ENCODE results near the gene ZNF821.
"Not testable (repeated sequence)": the region's sequence is repeated elsewhere in the genome, so short reads cannot be mapped to it uniquely, and the experiment has no call there.

Gene ZNF821, protein sequence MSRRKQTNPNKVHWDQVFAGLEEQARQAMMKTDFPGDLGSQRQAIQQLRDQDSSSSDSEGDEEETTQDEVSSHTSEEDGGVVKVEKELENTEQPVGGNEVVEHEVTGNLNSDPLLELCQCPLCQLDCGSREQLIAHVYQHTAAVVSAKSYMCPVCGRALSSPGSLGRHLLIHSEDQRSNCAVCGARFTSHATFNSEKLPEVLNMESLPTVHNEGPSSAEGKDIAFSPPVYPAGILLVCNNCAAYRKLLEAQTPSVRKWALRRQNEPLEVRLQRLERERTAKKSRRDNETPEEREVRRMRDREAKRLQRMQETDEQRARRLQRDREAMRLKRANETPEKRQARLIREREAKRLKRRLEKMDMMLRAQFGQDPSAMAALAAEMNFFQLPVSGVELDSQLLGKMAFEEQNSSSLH

DNA sequence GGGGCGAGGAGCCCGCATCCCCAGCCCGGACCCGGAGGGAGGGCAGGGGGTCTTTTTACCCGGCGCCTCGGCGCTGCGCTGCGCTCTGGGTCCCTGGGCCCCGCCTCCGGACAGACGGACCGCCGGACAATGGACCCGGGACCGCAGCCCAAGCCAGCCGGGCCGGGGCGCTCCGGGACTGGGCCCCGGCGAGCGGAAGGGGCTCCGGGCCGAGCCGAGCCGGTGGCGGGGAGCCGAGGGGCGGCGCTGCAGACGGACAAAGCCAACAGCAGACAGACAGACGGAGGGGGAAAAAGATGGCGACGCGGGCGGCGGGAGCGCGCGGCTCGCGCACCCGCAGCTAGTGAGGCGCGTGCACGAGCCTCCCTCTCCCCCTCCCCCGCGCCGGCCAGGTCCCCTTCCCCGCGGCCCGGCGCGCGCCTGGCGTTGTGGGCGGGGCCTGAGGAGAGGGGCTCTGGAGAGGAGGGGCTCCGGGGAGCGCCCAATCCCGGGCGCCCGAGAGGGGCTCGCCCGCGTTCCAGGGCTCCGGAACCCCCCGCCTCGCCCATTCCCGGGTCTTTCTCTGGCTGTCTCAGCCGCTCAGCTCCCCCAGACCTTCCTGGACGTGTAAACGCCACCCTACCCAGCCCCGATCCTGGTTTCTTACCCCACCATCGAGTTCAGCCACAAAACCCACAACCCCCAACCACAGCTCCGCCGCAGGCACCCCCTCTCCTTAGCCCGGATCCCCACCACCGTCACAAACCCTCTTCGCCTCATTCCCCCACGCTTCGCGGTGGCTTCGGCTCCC lies at the start of gene ZNF821:
Gene ZNF821, minus strand, starts transcription at position 334 of the 790 bp plus-strand sequence. CDS start 4,236 bp downstream, outside the sequence.
- peak; percentile 35 for DNase-seq (ENCODE audit: low read depth)

DNA sequence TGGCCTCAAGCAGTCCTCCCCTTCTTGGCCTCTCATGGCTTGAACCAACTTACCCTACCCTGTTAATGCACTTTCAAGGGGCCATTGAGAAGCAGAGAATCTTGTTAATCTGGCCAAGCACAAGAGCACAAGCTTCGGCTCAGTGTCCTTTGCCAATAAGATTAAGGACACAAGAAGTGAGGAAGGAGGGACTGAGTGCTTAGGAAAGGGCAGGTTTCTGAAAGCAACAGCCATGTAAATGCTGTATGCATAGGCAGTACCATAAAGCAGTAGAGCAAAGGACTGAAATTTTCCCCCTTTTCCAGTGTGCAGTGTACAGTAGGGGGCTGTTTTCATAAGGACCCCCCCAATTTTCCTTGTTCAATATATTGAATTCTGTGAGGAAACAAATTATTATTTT lies 49.0 kb upstream of the ZNF821 start:
- DNase-seq (ENCODE audit: low read depth) = no peak

DNA sequence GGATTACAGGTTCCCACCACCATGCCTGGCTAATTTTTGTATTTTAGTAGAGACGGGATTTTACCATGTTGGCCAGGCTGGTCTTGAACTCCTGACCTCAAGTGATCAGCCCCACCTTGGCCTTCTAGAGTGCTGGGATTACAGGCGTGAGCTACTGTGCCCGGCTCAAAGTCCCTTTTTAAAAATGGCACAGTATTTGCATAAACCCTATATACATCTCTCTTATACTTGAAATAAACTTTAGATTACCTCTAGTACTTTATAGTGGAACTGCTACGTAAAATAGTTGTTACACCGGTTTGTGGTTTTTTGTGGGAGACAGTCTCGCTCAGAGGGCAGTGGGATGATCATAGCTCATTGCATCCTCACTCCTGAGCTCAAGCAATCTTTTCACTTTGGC lies 47.6 kb upstream of the ZNF821 start:
- DNase-seq (ENCODE audit: low read depth) = no peak

DNA sequence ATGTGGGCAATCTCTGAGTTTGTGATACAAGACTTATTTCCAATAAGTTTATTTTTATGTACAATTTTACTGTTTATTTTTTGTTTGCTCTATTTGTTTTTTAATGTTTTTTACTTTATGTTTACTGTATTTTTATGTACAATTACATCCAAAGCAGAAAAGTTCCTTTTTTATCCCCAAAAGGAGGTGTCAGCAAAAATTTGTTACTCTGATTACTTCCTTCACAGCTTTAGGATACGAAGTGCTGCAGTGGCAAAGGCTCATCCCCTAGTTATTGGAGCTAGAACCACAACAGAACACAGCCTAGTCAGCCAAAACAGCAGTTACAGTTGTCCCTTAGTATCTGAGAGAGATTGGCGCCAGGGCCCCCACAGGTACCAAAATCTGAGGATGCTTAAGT lies 47.0 kb upstream of the ZNF821 start:
- DNase-seq (ENCODE audit: low read depth) = no peak

DNA sequence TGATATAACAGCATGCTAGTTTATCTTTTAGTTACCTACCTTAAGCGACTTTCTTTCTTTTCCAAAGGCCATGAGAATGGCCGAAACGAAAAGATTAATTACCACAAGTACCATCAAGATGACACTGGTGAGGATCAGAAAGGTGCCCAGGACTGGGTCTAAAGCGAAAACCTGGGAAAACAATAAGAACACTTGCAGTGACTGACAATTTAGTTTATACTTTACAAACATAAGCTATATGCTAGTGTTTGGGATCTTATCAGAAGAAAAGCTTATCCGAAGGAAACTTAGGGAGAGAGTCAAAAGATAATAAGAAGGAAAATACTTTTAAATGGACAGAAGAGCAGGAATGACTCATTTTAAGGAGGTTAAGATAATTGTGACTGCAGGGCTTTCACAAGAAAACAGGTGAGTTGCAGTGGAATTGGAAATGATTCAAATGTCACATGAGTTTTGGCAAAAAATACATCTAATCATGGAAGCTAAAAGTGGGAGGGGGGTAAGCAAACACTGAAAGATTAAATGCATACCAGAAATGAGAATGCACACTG lies 46.1 kb upstream of the ZNF821 start:
- no peak for DNase-seq (ENCODE audit: low read depth)

DNA sequence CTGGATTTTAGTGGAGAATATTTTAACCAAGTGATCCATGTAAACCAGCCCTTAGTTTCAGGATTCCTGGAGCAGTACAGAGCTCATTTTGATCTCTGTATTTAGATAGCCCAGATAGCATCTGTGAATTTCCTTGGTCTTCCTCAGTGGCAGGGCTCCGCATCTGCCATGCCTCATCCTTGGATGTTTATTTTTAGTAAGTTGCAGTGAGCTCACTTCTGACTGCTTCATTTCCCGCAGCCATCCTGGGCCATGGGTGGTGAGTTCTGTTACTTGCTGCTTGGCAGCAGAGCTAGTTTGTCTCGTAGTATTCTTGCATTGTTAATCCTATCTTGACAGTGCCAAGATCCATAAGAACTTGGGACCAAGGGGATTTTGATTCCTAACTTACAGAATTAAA lies 45.1 kb upstream of the ZNF821 start:
- no peak for DNase-seq (ENCODE audit: low read depth)

DNA sequence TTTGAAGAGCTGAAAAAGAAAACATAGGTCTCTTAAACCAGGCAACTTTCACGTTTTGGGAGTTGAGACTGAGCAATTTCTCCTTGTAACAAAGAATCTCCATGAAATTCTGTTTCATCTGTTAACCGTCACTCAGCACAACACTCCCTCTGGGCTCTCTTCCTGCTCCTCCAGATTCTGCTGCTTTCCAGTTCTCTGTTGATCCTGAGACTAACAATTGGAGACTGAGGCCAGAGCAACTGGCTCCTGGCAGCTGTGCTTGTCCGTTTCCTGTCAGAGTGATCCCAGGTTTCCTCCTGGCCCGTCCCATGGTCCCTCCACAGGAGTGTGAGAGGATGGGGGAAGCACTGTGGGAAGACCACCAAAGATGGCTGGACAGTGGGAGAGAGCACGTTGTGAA lies 43.8 kb upstream of the ZNF821 start:
- DNase-seq (ENCODE audit: low read depth) = no peak

DNA sequence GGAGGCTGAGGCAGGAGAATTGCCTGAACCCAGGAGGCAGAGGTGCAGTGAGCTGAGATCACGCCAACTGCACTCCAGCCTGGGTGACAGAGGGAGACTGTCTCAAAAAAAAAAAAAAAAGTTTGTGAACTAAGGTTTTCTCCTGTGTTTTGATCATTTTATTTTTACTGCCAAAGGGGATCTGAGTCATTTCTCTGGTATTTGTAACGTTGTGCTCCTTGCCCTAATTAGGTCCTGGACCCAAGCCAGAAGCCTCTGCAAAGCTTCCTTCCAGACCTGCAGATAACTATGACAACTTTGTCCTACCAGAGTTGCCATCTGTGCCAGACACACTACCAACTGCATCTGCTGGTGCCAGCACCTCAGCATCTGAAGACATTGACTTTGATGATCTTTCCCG lies 43.4 kb upstream of the ZNF821 start:
- peak; percentile 82 for DNase-seq (ENCODE audit: low read depth)

DNA sequence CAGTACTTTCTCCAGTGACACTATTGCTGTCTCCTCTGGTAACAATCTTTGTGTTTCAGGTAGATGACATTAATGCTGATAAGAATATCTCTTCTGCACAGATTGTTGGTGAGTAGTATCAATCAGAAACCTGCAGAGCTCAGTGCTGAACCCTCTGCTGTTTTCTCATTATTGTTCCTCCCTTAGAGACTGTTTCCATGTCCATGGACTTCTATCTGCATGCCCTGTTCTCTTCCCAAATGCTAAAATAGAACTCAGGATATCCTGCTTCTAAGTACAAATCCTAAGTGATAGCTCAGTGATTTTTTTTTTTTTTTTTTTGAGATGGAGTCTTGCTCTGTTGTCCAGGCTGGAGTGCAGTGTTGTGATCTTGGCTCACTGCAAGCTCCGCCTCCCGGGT lies 40.7 kb upstream of the ZNF821 start:
- no peak for DNase-seq (ENCODE audit: low read depth)

DNA sequence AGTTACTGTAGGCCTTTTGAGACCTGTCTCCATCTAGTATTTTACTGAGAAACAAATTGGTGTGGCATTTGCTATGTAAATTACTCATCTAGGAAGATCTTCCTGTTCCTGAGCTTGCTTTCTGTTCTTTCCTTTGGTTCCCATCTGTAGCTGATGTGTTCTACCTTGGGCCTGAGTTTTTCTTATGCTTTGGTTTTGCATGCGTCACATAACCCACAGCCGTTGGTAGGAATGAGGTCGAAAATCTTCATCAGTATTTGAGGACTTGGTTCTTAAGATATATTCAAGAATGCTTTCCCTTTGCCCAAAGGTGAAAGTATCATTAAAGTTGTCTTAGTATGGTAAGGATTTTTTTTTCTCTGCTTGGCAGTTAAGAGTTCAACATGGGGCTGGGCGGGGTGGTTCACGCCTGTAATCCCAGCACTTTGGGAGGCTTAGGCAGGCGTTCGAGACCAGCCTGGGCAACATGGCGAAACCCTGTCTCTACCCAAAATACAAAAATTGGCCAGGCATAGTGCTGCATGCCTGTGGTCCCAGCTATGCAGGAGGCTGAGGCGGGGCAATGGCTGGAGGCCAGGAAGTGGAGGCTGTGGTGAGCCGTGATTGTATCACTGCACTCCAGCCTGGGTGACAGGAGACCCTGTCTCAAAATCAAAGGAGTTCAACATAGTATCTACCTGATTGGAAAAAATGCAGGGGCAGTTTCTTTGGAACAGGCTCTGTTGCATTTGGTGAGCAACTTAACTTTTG lies 40.1 kb upstream of the ZNF821 start:
- no peak for DNase-seq (ENCODE audit: low read depth)

DNA sequence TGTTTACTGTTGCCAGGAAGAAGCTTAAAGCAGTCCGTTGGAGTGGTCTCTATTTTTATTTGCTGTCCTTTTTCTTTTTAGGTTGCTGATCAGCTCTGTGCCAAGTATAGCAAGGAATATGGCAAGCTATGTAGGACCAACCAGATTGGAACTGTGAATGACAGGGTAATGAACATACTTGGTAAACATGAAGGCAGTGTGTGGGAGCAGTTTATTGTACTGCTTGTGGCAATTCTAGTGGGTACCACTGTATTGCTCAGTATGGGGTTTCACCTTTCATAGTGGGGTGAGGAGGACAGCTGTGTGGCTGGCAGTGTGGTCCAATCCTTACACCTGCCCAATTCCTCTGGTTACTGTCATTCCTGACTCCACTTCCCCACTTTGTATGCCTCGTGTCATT lies 36.7 kb upstream of the ZNF821 start:
- DNase-seq (ENCODE audit: low read depth) = no peak

DNA sequence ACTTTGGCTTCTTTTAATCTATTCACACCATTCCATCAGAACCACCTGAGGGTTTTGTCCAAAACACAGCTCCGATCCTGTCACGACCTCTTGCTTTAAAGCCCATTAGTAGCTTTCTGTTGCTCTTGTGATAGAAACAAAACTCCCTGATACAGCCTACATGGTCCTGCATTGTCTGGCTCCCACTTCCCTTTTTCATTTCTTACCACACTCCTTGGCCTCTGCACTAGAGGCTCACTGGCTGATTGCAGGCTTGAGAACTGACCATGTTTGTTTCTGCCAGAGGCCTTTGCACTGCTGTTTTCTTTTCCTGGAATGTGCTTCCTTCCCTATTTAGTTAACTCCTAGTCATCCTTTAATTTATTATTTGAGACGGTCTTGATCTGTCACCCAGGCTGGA lies 35.1 kb upstream of the ZNF821 start:
- DNase-seq (ENCODE audit: low read depth) = no peak

DNA sequence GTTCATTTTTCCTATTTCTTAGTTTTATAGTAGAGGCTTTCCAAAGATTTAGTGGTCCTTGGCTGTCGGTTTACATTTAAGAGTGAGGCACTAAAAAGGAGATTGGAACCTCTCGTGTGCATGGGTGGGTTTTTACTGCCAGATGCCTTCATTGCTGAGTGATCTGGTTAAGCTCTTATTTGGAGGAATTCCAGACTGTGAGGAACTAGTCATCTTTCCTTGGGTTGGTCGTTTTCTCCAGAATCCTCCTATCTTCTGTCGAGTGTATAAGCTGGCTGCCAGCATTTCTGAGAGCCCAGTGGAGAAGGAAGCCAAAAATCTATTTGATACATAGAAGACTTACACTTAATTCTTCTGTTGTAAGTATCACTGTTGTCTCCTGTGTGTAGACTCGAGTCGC lies 33.9 kb upstream of the ZNF821 start:
- DNase-seq (ENCODE audit: low read depth) = peak; percentile 11

DNA sequence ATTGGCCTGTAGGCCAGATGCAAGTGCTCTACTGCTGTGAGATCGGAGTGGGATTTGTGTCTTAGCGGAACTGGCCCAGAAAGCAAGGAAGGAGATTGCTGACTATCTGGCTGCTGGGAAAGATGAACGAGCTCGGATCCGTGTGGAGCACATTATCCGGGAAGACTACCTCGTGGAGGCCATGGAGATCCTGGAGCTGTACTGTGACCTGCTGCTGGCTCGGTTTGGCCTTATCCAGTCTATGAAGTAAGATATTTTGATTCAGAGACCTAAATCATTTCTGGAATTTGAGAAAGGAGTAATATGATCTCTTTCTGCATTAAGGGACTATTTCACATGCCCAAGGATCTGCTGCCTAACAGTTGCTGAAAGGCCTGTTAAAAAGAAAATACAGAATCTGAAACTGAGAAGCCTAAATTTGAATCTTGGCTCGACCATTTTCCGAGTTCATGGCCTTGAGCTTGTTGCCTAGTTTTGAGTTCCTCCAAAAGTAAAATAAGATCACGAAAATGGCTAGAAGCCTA lies 32.5 kb upstream of the ZNF821 start:
- DNase-seq (ENCODE audit: low read depth) = no peak

DNA sequence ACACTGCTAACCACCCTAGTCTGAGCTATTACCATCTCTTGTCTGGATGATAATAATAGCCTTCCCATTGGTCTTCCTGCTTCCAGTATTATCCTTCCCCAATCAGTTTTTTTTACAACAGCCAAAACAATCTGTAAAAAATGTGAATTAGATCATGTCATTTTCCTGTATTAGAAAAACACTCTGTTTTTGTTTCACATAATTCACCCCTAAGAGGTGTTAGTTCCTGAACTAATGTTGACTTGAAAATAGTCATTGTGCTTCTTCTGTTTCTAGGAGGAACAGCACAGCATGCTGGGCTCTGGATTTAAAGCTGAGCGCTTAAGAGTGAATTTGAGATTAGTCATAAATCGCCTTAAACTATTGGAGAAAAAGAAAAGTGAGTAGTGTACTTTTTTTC lies 31.4 kb upstream of the ZNF821 start:
- DNase-seq (ENCODE audit: low read depth) = no peak

DNA sequence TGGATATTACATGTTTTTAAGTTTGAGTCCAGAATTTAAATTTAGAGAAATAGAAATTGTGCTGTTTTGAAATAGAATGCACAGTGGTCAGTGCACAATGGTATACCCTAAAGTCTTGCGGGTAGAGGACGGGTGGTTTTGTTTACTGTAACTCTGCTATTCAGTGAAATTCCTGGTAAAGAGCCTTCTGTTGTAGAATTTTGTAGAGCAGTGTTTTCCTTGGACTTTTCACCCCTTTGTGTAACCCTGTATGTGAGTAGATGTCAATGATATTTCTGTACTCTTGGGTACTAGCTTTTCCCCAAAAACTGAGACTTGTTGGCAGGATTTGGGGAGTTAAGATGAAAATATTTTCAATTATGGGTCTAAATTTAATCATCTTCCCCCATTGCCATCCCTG lies 30.8 kb upstream of the ZNF821 start:
- no peak for DNase-seq (ENCODE audit: low read depth)

DNA sequence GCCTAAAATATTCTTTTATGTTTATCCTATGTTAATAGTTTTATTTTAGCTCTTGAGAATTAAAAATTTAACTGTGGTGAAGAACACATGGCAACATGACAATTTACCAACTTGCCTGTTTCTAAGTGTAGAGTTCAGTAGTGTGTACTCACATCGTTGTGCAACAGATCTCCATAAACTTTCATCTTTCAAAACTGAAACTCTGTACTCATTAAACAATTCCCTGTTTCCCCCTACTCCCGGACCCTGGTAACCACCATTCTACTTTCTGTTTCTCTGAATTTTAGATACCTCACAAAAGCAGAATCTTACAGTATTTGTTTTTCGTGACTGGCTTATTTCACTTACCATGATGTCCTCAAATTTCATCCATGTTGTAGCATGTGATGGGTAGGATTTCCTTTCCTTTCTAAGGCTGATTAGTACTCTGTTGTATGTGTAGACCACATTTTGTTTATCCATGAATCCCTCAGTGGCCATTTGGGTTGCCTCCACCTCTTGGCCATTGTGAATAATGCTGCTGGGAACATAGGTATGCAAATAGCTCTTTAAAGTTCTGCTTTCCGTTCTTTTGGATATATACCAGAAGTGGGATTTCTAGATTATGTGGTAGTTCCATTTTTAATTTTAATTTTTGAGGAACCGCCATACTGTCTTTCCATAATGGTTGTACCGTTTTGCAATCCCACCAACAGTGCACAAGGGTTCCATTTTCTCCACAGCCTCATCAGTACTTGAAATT lies 28.7 kb upstream of the ZNF821 start:
- no peak for DNase-seq (ENCODE audit: low read depth)

DNA sequence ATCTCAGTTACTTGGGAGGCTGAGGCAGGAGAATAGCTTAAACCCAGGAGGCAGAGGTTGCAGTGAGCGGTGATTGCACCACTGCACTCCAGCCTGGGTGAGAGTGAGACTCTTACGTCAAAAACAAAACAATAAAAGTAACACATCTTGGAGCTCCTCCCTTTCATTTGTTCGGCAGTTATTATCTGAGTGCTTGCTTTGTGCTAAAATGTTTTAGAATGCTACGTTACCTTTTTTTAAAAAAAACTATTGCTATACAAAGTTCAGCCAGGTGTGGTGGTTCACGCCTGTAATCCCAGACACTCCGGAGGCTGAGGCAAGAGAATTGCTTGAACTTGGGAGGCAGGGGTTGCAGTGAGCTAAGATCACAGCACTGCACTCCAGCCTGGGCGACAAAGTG lies 27.1 kb upstream of the ZNF821 start:
- no peak for DNase-seq (ENCODE audit: low read depth)

DNA sequence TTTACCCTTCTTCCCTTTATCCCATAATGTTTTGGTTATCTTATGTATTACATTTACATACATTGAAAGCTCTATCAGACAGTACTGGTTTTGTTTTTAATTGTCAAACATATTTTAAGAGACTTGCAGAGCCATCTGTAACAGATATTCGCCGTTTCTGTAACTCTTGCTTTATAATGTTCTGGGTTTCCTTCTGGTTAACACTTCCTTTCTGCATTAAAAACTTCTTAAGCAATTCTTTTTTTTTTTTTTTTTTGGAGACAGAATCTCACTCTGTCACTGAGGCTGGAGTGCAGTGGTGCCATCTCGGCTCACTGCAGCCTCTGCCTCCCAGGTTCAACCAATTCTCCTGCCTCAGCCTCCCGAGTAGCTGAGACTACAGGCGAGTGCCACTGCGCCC lies 21.8 kb upstream of the ZNF821 start:
- not testable (repeated sequence) for DNase-seq (ENCODE audit: low read depth)

DNA sequence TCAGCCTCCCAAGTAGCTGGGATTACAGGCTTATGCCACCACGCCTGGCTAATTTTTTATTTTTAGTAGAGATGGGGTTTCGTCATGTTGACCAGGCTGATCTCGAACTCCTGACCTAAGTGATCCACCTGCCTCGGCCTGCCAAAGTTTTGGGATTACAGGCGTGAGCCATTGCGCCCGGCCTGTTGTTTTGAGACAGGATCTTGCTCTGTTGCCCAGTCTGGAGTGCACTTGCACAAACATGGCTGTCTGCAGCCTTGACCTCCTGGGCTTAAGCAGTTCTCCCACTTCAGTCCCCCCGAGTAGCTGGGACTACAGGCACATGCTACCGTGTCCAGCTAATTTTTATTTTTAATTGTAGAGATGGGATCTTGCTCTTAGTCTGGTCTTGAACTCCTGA lies 20.3 kb upstream of the ZNF821 start:
- no peak for DNase-seq (ENCODE audit: low read depth)

DNA sequence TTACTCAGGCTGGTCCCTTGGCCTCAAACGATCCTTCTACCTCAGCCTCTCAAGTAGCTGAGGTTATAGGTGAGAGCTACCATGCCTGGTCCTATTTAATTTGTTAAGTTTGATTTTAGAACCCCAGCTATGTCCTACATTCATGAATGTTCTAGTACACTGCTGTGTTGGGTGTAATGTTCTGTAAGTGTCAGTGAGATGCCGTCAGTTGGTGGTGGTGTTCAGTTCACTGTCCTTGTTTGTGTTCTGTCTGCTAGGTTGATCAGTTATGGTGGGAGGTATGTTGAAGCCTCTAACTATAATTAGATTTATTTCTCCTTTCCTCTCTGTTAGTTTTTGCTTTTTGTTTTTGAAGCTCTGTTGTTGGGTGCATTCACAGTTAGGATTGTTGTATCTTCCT lies 19.6 kb upstream of the ZNF821 start:
- no peak for DNase-seq (ENCODE audit: low read depth)
